SU-DHL-6 (cell line): ENCODE data around the gene MAP2K7.

Experiments
- H2AFZ ChIP-seq: fragments of 200-600 bp; sonication (generic); 2 replicates; pipeline ENCODE4 v1.6.1; 2014; ENCODE audit warnings: low read depth, mild to moderate bottlenecking, moderate library complexity, mixed read lengths, antibody characterized with exemption, low read length; ENCODE audit not compliant: severe bottlenecking
- H3F3A ChIP-seq: fragments of 200-600 bp; shearing (Covaris generic); 2 replicates; pipeline ENCODE4 v1.6.0; 2016; ENCODE audit warnings: antibody characterized with exemption, mild to moderate bottlenecking; ENCODE audit not compliant: insufficient read depth
- H3K27ac ChIP-seq: fragments of 200-600 bp; sonication (generic); 2 replicates; pipeline ENCODE4 v1.5.1; 2016; ENCODE audit warnings: low read depth, mild to moderate bottlenecking, low read length, moderate library complexity, mixed read lengths
- H3K27me3 ChIP-seq: fragments of 200-600 bp; sonication (generic), shearing (Covaris generic); 2 replicates; pipeline ENCODE4 v1.6.0; 2014; ENCODE audit warnings: mild to moderate bottlenecking, low read length
- H3K36me3 ChIP-seq: fragments of 200-600 bp; sonication (generic); 2 replicates; pipeline ENCODE4 v1.6.1; 2014; ENCODE audit warnings: mild to moderate bottlenecking, low read length, mixed read lengths
- H3K4me2 ChIP-seq: fragments of 300-600, 200-600 bp; shearing (Covaris generic), sonication (generic); 2 replicates; pipeline ENCODE4 v1.6.0; 2014; ENCODE audit warnings: low read length, low read depth, mild to moderate bottlenecking; ENCODE audit not compliant: poor library complexity, severe bottlenecking
- H3K4me3 ChIP-seq: fragments of 200-600 bp; sonication (generic); 2 replicates; pipeline ENCODE4 v1.5.1; 2014; ENCODE audit warnings: antibody characterized with exemption, low read length, mild to moderate bottlenecking, mixed read lengths; ENCODE audit not compliant: insufficient read depth, poor library complexity, severe bottlenecking
- H3K79me2 ChIP-seq: fragments of 200-600 bp; sonication (generic); 2 replicates; pipeline ENCODE4 v1.6.1; 2014; ENCODE audit warnings: mild to moderate bottlenecking, low read length, moderate library complexity; ENCODE audit not compliant: insufficient read depth
- H3K9ac ChIP-seq: fragments of 200-600 bp; sonication (generic); 2 replicates; pipeline ENCODE4 v1.7.0; 2014; ENCODE audit warnings: mild to moderate bottlenecking, low read length
- H3K9me2 ChIP-seq: fragments of 200-600 bp; sonication (generic); replicated peaks from 2 replicates; pipeline ENCODE4 v1.6.1; 2014; ENCODE audit warnings: low read length; ENCODE audit not compliant: insufficient read depth
- H3K9me3 ChIP-seq: fragments of 200-600 bp; sonication (generic); 2 replicates; pipeline ENCODE4 v1.6.1; 2014; ENCODE audit warnings: low read length, mixed read lengths; ENCODE audit not compliant: insufficient read depth
- H4K20me1 ChIP-seq: fragments of 200-600 bp; sonication (generic); 2 replicates; pipeline ENCODE4 v1.6.1; 2014; ENCODE audit warnings: low read depth, mild to moderate bottlenecking, antibody characterized with exemption, low read length, moderate library complexity, mixed read lengths
- EZH2phosphoT487 ChIP-seq: fragments of 200-600 bp; sonication (generic), shearing (Covaris generic); conservative IDR thresholded peaks from 2 replicates; pipeline ENCODE4 v1.6.1; 2018; ENCODE audit warnings: mild to moderate bottlenecking, antibody characterized with exemption, low read length, moderate library complexity, mixed read lengths
- TF ChIP-seq, protein P1 (sequence below): fragments of 200-600 bp; sonication (generic); IDR thresholded peaks from one replicate; pipeline ENCODE4 v1.5.1; 2017; ENCODE audit warnings: antibody characterized with exemption, mild to moderate bottlenecking, low read length, moderate library complexity; ENCODE audit not compliant: insufficient read depth, poor library complexity, severe bottlenecking

Gene MAP2K7

DNA sequence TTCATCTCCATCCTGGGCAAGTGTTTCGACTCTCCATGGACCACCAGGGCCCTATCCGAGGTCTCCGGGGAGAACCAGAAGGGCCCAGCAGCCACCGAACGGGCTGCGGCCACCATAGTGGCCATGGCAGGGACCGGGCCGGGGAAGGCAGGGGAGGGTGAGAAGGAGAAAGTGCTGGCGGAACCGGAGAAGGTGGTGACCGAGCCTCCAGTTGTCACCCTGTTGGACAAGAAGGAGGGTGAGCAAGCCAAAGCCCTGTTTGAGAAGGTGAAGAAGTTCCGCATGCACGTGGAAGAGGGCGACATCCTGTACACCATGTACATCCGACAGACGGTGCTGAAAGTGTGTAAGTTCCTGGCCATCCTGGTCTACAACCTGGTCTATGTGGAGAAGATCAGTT is 4.7 kb upstream of the MAP2K7 start:
- no peak overlapping the region for H3K4me3 ChIP-seq
- no peaks in the 10 kb centered on the region for H3F3A ChIP-seq
- H3K9ac ChIP-seq = no peak overlapping the region
- TF ChIP-seq, protein P1, sequence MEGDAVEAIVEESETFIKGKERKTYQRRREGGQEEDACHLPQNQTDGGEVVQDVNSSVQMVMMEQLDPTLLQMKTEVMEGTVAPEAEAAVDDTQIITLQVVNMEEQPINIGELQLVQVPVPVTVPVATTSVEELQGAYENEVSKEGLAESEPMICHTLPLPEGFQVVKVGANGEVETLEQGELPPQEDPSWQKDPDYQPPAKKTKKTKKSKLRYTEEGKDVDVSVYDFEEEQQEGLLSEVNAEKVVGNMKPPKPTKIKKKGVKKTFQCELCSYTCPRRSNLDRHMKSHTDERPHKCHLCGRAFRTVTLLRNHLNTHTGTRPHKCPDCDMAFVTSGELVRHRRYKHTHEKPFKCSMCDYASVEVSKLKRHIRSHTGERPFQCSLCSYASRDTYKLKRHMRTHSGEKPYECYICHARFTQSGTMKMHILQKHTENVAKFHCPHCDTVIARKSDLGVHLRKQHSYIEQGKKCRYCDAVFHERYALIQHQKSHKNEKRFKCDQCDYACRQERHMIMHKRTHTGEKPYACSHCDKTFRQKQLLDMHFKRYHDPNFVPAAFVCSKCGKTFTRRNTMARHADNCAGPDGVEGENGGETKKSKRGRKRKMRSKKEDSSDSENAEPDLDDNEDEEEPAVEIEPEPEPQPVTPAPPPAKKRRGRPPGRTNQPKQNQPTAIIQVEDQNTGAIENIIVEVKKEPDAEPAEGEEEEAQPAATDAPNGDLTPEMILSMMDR = no peak
- TF ChIP-seq EZH2phosphoT487 = no peak
- no peaks in the 10 kb centered on the region for H3K9me2 ChIP-seq
- H3K27me3 ChIP-seq = no peaks in the 10 kb centered on the region
- H3K4me2 ChIP-seq = no peak overlapping the region
- H3K27ac ChIP-seq = no peak overlapping the region
- H4K20me1 ChIP-seq = no peaks in the 10 kb centered on the region
- no peaks in the 10 kb centered on the region for H3K9me3 ChIP-seq
- no peaks in the 10 kb centered on the region for H3K36me3 ChIP-seq
- no peak overlapping the region for H2AFZ ChIP-seq
- H3K79me2 ChIP-seq = no peaks in the 10 kb centered on the region

DNA sequence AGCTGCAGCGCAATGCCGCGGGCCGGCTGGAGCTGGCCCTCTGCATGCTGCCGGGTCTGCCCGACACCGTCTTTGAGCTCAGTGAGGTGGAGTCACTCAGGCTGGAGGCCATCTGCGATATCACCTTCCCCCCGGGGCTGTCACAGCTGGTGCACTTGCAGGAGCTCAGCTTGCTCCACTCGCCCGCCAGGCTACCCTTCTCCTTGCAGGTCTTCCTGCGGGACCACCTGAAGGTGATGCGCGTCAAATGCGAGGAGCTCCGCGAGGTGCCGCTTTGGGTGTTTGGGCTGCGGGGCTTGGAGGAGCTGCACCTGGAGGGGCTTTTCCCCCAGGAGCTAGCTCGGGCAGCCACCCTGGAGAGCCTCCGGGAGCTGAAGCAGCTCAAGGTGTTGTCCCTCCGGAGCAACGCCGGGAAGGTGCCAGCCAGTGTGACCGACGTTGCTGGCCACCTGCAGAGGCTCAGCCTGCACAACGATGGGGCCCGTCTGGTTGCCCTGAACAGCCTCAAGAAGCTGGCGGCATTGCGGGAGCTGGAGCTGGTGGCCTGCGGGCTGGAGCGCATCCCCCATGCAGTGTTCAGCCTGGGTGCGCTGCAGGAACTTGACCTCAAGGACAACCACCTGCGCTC is 3.8 kb upstream of the MAP2K7 start:
- no peak overlapping the region for H2AFZ ChIP-seq
- no peak overlapping the region for H3K9ac ChIP-seq
- peaks cover 8% of the 10 kb centered on the region for H3K79me2 ChIP-seq
- H3F3A ChIP-seq = no peaks in the 10 kb centered on the region
- H3K36me3 ChIP-seq = no peaks in the 10 kb centered on the region
- no peak overlapping the region for H3K27ac ChIP-seq
- H3K4me2 ChIP-seq = no peak overlapping the region
- no peaks in the 10 kb centered on the region for H3K27me3 ChIP-seq
- H3K9me3 ChIP-seq = no peaks in the 10 kb centered on the region
- no peaks in the 10 kb centered on the region for H3K9me2 ChIP-seq
- TF ChIP-seq, protein P1 = no peak
- TF ChIP-seq EZH2phosphoT487 = no peak
- H3K4me3 ChIP-seq = no peak overlapping the region
- no peaks in the 10 kb centered on the region for H4K20me1 ChIP-seq

GRCh38 chr19:7900401-7900870 is 3.2 kb upstream of the MAP2K7 start:
- H2AFZ ChIP-seq = no peak overlapping the region
- H3K4me2 ChIP-seq = no peak overlapping the region
- no peaks in the 10 kb centered on the region for H3K36me3 ChIP-seq
- H3K27ac ChIP-seq = no peak overlapping the region
- no peaks in the 10 kb centered on the region for H3K9me2 ChIP-seq
- TF ChIP-seq, protein P1 = no peak
- no peak for TF ChIP-seq EZH2phosphoT487
- no peak overlapping the region for H3K9ac ChIP-seq
- no peaks in the 10 kb centered on the region for H3K27me3 ChIP-seq
- H3K79me2 ChIP-seq = peaks cover 14% of the 10 kb centered on the region
- H3F3A ChIP-seq = no peaks in the 10 kb centered on the region
- no peaks in the 10 kb centered on the region for H3K9me3 ChIP-seq
- no peak overlapping the region for H3K4me3 ChIP-seq
- no peaks in the 10 kb centered on the region for H4K20me1 ChIP-seq
